Keratinocyte (primary cell): ENCODE results near the gene AATF. TPM values are rescaled to one million over a fixed set of nuclear protein-coding genes. Genes with fewer than 3 reads are reported as not detected.

Source experiments
- DNase-seq: peaks from one replicate; pipeline ENCODE4 v3.0.0-alpha.2; 2011; ENCODE audit warnings: low read depth, missing footprints, low spot score
- FAIRE-seq: peaks from 2 replicates; lab custom pipeline; 2011; peaks lifted over from hg19 to GRCh38; lab: Jason Lieb, UNC
- H2AFZ ChIP-seq: 2 replicates; pipeline ENCODE4 v1.6.0; 2012; ENCODE audit warnings: low read length, control low read depth, inconsistent platforms; ENCODE audit not compliant: control insufficient read depth
- H3K27ac ChIP-seq: 2 replicates; pipeline ENCODE4 v1.5.1; 2011; ENCODE audit warnings: low read length; ENCODE audit not compliant: control insufficient read depth, insufficient read depth
- H3K27me3 ChIP-seq: 3 replicates; pipeline ENCODE4 v1.6.0; 2011; ENCODE audit warnings: low read length; ENCODE audit not compliant: control insufficient read depth, insufficient read depth; ENCODE audit errors: extremely low read depth
- H3K36me3 ChIP-seq, 2 experiments: 2 replicates in 1 of 2; 3 replicates in 1 of 2; pipeline ENCODE4 v1.5.1; 2011; ENCODE audit warnings: low read length in 2 of 2, mild to moderate bottlenecking in 1 of 2; ENCODE audit not compliant: control insufficient read depth in 2 of 2, insufficient read depth in 2 of 2; ENCODE audit errors: extremely low read depth in 1 of 2
- H3K4me1 ChIP-seq: 3 replicates; pipeline ENCODE4 v1.5.1; 2011; ENCODE audit warnings: low read length; ENCODE audit not compliant: control insufficient read depth, insufficient read depth; ENCODE audit errors: extremely low read depth
- H3K4me2 ChIP-seq: 3 replicates; pipeline ENCODE4 v1.6.0; 2011; ENCODE audit warnings: low read depth, low read length; ENCODE audit not compliant: control insufficient read depth, insufficient read depth; ENCODE audit errors: extremely low read depth
- H3K4me3 ChIP-seq, 3 experiments: fragments of 200-600 bp in 1 of 3; sonication (generic) in 1 of 3; 2 replicates in 2 of 3; 3 replicates in 1 of 3; pipeline ENCODE4 v1.5.1; 2011 to 2016; ENCODE audit warnings: low read length in 3 of 3, mild to moderate bottlenecking in 3 of 3, control low read depth in 2 of 3, inconsistent platforms in 1 of 3, low read depth in 1 of 3, mixed read lengths in 1 of 3, mixed run types in 1 of 3, moderate library complexity in 1 of 3; ENCODE audit not compliant: control insufficient read depth in 2 of 3, insufficient read depth in 2 of 3; ENCODE audit errors: extremely low read depth in 1 of 3
- H3K79me2 ChIP-seq: 2 replicates; pipeline ENCODE4 v1.6.0; 2012; ENCODE audit warnings: low read length; ENCODE audit not compliant: control insufficient read depth, insufficient read depth
- H3K9ac ChIP-seq: 3 replicates; pipeline ENCODE4 v1.6.0; 2011; ENCODE audit warnings: low read length; ENCODE audit not compliant: control insufficient read depth, insufficient read depth; ENCODE audit errors: extremely low read depth
- H3K9me1 ChIP-seq: 3 replicates; pipeline ENCODE4 v1.6.0; 2011; ENCODE audit warnings: low read length; ENCODE audit not compliant: control insufficient read depth, insufficient read depth; ENCODE audit errors: extremely low read depth
- H3K9me3 ChIP-seq: 2 replicates; pipeline ENCODE4 v1.5.1; 2012; ENCODE audit warnings: low read depth, low read length; ENCODE audit not compliant: control insufficient read depth
- H4K20me1 ChIP-seq: 3 replicates; pipeline ENCODE4 v1.6.0; 2011; ENCODE audit warnings: low read length; ENCODE audit not compliant: control insufficient read depth, insufficient read depth; ENCODE audit errors: extremely low read depth
- EZH2 ChIP-seq: IDR thresholded peaks from one replicate; pipeline ENCODE4 v1.6.1; 2012; ENCODE audit warnings: inconsistent platforms, mild to moderate bottlenecking, low read length, moderate library complexity
- dilution Hi-C: fragments of 300-500 bp; cut with MboI; formaldehyde crosslinking; loops from one replicate; pipeline ENCODE4 v1.7.0; 2020; ENCODE audit warnings: low sequenced_read_pairs; ENCODE audit not compliant: extremely low pct_ligation_motif_present
- polyA plus RNA-seq, 5 experiments: library from polyadenylated mRNA; depleted of rRNA in 3 of 5; stranded (reverse) in 3 of 5; stranded (forward) in 1 of 5; unstranded in 1 of 5; fragments of >200 nt; gene quantifications; 1 replicate in 1 of 5; 2 replicates in 3 of 5; 3 replicates in 1 of 5; pipeline versions ENCODE4 v1.2.1 to v1.2.3, GENCODE V29; 2011 to 2012; ENCODE audit warnings: missing spikeins in 2 of 5, low read depth in 1 of 5, low replicate concordance in 1 of 5
- TF ChIP-seq, protein P1 (sequence below), 3 experiments: IDR thresholded peaks in 1 of 3; conservative IDR thresholded peaks in 1 of 3; optimal IDR thresholded peaks in 1 of 3; 2 replicates in 2 of 3; 3 replicates in 1 of 3; pipeline versions ENCODE3 to v1.5.1; 2011; ENCODE audit warnings: low read length in 3 of 3, mild to moderate bottlenecking in 3 of 3, moderate library complexity in 2 of 3, control low read depth in 1 of 3, inconsistent platforms in 1 of 3; ENCODE audit not compliant: insufficient read depth in 2 of 3; ENCODE audit errors: extremely low read depth in 1 of 3

The AATF gene
- polyA plus RNA-seq, 1 donor (not counting 4 experiments of a cell fraction or from before 2014, with no cell fraction given) = 30.4 TPM

DNA sequence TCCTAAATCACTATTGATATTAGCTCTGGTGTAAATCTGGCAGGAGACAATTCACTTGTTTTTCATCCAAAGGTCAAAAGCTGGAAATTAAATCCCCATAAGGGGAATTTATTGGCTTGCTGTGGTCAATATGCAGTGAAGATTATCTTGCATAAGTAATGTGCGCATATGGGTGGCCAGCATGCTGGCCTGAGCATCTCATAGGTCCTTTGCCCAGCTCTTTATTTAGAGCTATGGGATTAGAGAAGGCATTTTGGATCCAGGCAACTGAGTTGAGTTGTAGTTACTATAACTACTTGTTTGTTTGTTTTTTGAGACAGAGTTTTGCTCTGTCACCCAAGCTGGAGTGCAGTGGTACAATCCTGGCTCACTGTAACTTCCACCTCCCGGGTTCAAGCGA, 110.7 kb downstream of the AATF start:
- no peaks in the 10 kb centered on the region for H3K9me1 ChIP-seq
- H4K20me1 ChIP-seq = no peaks in the 10 kb centered on the region
- H3K4me1 ChIP-seq = no peaks in the 10 kb centered on the region

DNA sequence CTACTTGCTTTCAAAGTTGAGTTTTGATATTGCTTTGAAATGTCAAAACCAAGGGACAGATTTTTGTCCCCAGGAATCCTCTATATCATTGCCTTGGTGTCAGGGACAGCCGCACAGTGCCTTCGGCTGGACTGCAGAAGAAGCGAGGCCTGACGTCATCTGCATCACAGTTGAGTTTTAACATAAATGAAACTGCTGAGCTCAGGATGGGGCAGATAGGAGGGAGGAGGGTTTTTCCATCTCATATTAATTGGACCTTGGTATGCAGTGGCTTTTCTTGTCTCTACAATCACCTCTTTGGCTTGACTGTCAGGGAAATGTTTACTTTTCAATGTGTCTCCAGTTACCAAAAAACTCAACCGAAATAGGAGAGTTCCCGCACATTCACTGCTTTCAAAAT, 111.3 kb downstream of the AATF start:
- TF ChIP-seq, protein P1, sequence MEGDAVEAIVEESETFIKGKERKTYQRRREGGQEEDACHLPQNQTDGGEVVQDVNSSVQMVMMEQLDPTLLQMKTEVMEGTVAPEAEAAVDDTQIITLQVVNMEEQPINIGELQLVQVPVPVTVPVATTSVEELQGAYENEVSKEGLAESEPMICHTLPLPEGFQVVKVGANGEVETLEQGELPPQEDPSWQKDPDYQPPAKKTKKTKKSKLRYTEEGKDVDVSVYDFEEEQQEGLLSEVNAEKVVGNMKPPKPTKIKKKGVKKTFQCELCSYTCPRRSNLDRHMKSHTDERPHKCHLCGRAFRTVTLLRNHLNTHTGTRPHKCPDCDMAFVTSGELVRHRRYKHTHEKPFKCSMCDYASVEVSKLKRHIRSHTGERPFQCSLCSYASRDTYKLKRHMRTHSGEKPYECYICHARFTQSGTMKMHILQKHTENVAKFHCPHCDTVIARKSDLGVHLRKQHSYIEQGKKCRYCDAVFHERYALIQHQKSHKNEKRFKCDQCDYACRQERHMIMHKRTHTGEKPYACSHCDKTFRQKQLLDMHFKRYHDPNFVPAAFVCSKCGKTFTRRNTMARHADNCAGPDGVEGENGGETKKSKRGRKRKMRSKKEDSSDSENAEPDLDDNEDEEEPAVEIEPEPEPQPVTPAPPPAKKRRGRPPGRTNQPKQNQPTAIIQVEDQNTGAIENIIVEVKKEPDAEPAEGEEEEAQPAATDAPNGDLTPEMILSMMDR (optimal IDR thresholded peaks at IDR 0.05 in 1 of 3, IDR thresholded peaks at IDR 0.05 in 1 of 3, conservative IDR thresholded peaks at IDR 0.05 in 1 of 3; ENCODE audit: extremely low read depth in 1 of 3, insufficient read depth in 2 of 3, low read length in 3 of 3) = no peak
- no peak for TF ChIP-seq EZH2
- no peak overlapping the region for H2AFZ ChIP-seq
- no peak overlapping the region for H3K4me3 ChIP-seq
- no peak for FAIRE-seq
- no peak overlapping the region for H3K27ac ChIP-seq
- H3K27me3 ChIP-seq = peaks cover 4% of the 10 kb centered on the region
- H3K79me2 ChIP-seq = no peaks in the 10 kb centered on the region
- no peaks in the 10 kb centered on the region for H3K4me1 ChIP-seq
- H3K36me3 ChIP-seq = peaks cover 6 to 9% of the 10 kb centered on the region in 2 experiments
- dilution Hi-C loops = no loop called here
- no peaks in the 10 kb centered on the region for H3K9me1 ChIP-seq
- no peak overlapping the region for H3K4me2 ChIP-seq
- DNase-seq = no peak
- no peaks in the 10 kb centered on the region for H3K9me3 ChIP-seq
- no peak overlapping the region for H3K9ac ChIP-seq
- no peaks in the 10 kb centered on the region for H4K20me1 ChIP-seq

More for the DNA sequence above, 110.7 kb downstream of the AATF start:
- H3K4me3 ChIP-seq = no peak overlapping the region
- peaks cover 6 to 9% of the 10 kb centered on the region in 2 experiments for H3K36me3 ChIP-seq
- no peaks in the 10 kb centered on the region for H3K9me3 ChIP-seq
- no peak for TF ChIP-seq EZH2
- TF ChIP-seq, protein P1 (optimal IDR thresholded peaks at IDR 0.05 in 1 of 3, IDR thresholded peaks at IDR 0.05 in 1 of 3, conservative IDR thresholded peaks at IDR 0.05 in 1 of 3; ENCODE audit: extremely low read depth in 1 of 3, insufficient read depth in 2 of 3, low read length in 3 of 3) = no peak
- dilution Hi-C loops = no loop called here
- H2AFZ ChIP-seq = no peak overlapping the region
- FAIRE-seq (no peak), DNase-seq (no peak)
- H3K27ac ChIP-seq = no peak overlapping the region
- no peaks in the 10 kb centered on the region for H3K27me3 ChIP-seq
- H3K9ac ChIP-seq = no peak overlapping the region
- no peak overlapping the region for H3K4me2 ChIP-seq
- no peaks in the 10 kb centered on the region for H3K79me2 ChIP-seq
